Activated CD4-positive, alpha-beta T cell treated with anti-CD3 and anti-CD28 coated beads for 4 hours (primary cell): ENCODE data around the gene SLC20A1.
A peak's percentile ranks its signal among the peaks of the same experiment; 100 is the strongest.

Source experiments
- DNase-seq, 2 donors: peaks; one replicate each; pipeline ENCODE4 v3.0.0-alpha.2; 2020

The SLC20A1 gene

DNA sequence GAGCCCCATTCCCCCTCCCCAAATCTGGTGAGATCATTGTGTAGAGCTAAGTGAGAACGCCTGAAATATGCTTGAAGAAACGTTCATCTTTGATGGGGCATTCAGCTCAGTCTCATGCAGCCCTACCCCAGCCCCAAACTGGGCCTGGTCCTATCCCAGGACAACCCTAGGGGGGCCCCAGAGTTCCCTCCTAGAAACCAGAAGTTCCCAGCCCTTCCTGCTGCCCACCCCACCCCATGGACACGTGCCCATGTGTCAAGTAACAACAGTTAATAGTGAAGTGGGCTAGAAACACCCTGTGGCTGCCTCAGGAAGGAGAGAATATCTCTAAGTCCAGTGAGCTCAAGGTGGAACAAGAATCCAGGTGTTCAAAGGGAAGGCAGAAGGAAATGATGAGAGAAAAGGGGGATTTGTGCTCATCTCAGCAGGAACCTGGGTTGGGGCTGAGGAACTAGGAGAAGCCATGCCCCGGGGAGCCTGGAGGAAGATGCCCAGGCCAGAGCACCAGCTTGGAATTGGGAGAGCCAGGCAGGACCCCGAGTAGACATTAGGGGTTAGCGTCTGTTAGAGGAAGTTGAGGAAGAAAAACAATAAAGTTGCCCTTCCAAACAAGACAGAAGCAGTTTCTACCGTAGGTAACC lies 20.1 kb upstream of the SLC20A1 start:
- no peak for DNase-seq

DNA sequence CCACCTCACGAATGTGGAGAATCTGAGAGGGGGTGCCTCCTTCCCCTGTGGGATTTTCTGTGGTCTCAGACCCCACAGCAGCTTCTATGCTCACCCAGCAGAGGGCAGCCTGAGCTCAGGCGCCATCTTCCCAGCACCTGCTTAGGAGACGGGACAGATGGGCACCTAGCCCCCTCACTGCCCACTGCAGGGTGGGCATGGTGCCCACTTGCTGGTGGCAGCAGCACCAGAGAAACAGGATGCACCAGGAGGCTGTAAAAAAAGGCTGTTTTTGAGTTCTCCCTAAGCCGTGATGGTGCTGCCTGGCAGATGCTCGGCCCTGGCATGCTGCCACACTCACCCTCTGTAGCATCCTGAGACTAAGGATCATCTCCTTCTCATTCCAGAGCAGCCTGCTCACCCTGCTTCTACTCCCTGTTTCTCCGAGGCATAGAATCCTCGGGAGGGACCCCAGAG lies 19.1 kb upstream of the SLC20A1 start:
- DNase-seq: peak; percentile 62 to 65

DNA sequence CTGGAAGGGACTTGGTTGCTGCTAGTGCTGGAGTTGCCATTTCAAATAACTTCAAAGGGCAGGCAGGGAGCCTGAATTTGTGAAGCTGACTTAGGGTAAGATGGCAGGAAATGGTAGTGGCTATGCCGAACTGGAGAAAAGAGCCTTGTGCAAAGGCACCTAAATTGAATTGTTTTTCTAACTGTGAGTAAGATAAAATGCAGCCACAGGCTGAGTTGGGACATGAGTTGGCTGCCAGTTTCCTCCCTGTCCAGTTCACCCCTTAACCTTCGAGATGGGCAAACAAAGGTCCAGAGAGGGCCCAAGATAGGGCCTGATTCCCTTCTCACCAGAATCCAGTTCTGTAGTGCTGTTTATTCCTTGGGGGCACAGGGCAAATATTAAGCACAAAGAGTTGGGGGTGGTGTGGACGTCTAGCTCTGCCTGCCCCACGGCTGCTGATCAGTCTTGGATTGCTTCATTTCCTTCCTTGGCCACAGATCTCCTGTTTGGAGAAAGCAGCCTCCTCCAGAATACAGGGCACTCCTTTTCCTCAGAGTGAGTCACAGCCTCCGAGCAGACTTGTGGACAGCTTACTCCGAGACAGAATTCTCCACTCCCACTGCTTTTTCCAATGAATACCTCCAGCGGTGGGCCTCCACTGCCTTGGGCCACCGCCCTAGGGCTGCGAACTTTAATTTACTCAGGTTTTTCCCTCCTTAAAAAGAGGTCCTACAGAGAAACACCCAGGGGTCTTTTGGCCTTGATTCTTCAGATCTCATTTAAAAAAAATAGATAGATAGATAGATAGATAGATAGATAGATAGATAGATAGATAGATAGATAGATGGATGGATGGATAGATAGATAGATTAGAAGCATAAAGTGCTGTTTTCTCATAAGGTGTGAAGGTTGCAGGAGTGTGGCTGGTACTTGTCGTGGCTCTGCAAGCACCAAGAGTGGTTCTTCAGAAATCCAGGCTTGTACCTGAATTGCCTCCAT lies 18.4 kb upstream of the SLC20A1 start:
- DNase-seq: no peak

DNA sequence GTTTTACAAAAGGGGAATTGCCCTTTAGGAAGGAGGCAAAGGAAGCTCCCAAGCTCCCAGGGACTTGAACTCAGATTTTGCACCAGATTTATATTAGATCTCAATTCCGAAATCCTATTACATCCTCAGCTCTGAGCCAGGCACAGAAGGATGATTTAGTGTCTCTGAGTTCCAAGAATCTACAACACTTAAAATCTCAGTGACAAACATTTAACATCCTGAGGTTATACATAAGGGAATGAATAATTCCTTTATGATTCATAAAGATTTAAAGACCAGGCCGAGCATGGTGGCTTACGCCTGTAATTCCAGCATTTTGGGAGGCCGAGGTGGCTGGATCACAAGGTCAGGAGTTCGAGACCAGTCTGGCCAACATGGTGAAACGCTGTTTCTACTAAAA lies 16.5 kb upstream of the SLC20A1 start:
- no peak for DNase-seq

DNA sequence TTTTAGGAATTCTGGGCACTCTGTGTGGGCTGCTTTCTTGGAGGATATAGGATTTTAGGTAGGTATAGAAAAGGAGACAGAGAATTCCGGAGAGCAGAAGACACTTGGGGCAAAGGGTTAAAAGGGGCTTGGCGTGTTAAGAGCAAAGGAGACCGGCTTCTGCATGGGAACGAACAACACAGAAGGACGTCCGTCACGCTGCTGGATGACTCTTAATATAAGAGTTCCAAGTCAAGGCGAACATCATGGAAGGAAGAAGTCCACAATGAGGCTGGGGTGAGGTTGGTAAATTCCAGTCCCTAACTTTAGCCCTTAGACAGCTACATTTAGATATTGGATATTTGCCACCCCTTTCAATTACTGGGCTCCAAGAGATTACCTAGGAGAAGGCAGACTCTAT lies 15.9 kb upstream of the SLC20A1 start:
- no peak for DNase-seq

DNA sequence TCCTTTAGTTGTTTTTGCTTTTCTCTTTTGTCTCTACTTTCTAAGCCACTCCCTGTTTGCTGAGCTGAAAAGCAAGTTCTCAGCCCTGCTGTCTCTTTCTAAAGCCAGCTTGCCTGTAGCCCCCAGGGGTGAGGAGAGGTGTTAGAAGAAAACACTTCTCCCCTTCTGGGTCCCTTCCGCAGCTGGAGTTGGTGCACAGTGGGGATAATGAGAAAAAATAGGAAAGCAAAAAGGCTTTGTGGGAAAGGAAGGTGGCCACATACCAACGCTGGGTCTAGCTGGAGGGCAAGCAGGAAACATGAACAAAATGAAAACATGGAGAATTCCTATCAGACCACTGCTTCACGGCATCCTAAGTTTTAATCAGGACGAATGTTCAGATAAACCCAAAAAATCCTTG lies 15.5 kb upstream of the SLC20A1 start:
- no peak for DNase-seq

DNA sequence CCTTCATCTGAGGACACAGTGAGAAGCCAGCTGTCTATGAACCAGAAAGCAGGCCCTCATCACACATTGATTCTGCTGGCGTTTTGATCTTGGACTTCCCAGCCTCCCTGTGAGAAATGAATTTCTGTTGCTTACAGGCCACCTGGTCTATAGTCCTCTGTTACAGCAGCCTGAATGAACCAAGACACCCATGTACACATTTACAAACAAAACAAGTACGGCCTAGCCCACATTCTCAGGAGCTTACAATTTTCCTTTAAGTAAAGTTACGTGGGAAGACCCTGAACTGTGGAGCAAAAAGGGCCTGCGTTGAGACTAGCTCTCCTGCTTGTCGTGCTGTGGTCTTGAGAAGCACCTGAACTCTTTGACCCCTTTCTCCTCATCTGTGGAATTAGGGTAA lies 12.0 kb upstream of the SLC20A1 start:
- no peak for DNase-seq

DNA sequence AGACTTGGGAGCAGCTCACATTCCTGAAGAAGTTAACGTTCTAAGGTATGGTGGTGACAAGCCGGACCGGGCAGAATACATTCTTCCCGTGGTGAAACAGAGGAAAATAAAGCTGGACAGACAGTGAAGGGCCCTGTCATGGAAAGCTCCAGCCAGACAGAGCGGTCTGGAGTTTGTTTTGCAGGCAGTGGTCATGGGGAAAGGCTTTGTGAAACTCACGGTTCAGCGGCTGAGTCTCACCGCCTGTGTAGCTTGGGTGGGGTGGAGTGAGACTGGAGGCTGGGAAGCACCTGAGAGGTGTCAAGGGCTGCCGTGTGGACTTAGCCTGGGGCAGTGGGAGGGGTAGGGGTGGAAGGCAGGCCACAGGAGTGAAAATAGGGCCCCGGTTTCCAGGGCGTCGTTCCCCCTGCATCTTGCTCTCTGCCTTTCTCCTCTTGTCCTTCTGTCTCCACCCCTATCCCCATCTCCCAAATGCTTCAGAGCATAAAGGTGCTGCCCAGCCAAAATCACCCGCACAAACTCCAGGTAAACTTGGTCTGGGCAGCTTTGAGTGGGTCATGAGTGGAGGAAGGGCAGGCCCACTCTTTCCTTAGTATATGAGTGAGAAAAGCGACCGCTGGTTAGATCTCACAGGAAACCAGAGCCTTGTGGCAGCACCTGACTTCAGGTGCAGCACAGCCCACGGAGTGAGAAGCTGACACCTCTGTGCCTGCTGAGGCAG lies 11.4 kb upstream of the SLC20A1 start:
- peak in 1 of 2 donors; percentile 15 for DNase-seq

DNA sequence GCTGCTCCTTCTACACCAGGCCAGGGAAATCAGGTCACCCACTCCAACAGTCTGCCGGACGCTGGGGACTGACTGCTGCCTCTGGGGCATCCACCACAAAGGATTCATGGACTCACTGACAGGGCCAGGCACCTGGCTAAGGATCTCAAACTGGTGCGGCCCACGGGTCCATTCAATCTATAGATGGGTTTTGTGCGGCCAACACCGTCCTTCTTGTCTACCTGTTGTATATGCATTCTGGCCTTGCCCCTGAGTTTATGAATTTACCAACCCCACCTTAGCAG lies 10.9 kb upstream of the SLC20A1 start:
- no peak for DNase-seq

DNA sequence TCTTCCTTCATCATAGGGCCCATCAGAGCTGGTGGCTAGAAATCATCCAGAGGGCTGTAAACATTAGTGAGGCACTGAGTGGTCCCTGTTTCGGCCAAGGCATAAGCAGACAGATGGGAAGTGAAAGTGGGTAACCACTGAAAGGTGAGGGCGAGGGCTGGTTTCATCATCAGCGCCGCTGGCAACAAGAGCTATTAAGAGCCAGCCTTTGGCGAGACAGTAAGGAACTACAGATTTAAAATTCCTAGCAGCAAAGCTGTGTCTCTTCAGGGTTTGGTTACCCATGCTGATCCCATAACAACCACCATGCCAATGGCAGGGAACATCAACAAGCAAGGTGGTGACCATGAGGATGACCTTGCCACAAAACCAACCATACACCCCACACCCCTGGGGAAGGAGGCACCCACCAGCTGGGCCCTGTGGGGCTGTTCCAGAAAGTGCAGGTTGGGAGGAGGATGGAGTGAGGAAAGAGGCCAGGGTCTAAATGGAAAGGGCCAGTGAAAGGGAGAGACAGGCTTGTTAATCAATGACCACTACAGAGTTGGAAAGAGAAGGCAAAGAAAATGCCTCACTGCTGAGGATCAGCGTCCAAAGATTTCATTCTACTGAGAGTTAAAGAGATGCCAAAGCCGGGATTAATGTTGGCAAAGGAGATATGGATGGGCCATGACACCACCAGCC lies 9.0 kb upstream of the SLC20A1 start:
- no peak for DNase-seq

DNA sequence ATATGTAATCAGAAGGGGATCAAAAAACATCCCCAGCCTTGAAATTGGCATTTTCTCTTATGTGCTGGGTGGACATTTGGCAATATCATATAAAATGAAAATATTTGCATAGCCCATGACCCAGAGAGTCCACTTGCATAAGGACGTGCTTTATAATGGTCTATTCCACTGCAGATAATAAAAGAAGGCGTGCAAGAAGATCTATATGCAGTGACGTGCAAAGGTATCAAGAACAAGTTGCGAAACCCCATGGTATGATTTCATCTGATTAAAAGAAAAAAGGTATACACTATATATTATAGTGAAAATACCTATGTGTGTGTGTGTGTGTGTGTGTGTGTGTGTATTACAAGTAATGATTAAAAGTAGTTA lies 8.5 kb upstream of the SLC20A1 start:
- no peak for DNase-seq

DNA sequence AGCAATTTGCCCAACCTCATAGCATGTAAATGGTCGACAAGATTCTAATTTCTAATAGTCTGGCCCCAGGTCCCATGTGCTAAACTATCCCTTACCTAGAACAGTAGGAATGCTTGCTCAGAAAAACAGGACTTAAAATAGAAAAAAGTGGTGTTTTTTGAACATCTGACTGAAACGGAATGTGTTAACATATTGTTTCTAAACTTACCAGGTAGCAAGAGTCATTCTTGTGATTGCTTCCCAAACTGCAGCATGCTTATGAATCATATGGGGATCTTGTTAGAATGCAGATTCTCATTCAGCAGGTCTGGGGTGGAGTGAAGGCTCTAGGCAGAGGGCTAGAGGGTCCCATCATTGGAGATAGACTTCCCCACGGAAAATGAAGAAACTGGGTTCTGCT lies 5.8 kb upstream of the SLC20A1 start:
- DNase-seq: no peak

DNA sequence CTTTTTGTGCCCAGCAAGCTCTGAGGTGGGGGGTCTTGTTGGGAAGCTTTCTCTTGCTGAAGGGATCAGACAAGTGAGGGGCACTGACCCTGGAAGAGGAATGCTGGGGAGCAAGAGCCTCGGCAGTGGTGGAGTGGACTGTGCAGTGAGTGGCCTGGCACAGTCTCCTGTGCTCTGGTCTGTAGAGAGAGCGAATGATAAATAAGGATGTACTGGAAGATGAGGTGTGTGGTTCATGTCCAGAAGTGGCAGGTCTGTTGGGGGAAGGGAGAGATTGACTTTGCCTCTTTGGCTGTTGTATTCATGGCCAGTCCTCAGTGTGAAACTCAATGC lies 5.3 kb upstream of the SLC20A1 start:
- DNase-seq: no peak

DNA sequence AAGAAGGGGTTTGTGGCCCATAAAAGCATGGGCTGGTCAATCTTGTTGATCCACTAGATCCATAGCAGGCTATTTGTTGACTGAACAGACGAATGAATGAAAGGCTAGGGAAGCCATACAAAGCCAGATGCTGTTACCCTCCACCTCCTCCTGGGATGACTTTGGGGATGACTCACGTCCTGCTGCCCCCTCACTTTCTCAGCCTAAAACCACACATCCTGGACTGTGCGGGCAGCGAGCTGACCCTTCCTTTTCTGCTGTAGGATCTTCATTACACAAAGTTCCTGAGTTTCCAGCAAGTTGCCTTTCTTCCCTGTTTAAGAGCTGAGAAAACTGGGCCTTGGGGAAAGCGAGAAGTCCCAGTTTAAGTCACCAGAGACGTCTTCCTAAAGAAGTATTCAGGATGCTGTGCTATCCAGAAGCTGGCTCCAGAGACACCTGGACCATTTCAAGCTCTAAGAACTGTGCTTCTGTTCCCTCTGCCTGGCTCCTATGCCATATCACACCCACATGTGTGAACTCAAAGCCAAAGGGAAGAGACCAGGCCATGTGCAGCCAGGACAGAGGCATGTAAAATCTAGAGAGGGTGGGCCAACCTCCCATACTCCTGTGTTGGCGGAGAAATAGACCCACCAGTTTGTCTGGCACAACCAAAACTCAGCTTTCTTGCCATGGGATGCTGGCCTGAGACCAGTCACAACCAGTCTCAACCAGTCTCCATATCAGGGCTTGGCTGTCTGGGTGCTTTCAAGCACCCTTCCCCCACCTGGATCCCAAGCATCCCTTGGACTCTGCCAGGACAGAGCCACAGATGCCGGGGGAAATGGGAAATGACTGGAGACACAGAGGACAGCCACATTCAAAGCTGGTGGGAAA lies 4.7 kb upstream of the SLC20A1 start:
- no peak for DNase-seq

DNA sequence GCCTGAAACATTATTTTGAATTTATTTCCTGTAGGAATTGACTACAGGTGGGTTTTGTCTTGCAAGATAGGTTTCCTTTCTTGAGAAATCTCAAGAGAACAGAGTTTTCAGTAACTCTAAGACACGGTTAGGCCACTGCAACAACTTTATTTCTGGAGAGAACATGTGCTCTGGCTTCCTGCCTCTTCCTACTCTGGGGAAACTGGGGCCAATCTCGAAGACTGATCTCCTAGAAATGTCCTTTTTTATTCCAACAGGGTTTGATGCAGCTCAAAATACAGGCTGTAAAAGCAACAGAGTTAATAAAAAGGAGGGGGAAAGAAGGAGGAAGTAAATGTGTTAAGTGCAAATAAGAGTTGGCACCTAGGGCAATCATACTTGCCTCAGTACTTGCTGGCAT lies 4.0 kb upstream of the SLC20A1 start:
- no peak for DNase-seq

DNA sequence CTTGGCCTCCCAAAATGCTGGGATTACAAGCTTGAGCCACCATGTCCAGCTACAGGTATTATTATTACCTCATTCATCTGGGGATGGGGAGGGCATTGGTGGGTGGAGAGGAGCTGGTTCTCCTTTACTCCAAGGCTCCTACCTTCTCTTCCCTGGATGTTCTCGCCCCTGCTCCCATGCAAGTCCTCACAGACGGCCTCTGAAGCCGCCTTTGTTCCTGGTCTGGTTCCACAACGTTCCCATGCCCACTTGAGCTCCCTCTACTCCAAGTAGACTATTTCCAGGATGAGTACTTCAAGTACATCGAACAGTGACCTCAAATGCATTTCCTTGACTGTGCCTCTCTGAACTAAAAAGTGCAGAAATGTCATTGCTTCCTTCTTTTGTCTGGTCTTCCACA lies 3.2 kb upstream of the SLC20A1 start:
- no peak for DNase-seq

DNA sequence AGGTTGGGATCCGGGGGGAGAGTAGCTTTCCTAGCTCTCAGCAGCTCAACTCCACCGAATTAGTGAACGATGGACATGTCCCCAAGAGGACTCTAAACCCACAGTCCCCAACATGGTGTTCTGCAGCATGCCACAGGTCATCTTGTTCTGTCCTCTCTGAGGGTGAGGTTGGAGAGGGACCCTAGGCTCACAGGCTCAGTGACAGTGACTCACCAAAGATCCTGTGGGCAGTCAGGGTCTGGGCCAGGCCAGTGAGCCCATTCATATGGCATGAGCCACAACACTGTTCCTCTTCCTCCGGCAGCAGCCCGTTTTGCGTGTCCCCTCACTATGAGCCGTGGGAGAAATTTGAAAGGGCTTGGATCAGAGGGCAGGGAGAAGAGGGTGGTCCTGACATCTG lies 2.8 kb upstream of the SLC20A1 start:
- no peak for DNase-seq

DNA sequence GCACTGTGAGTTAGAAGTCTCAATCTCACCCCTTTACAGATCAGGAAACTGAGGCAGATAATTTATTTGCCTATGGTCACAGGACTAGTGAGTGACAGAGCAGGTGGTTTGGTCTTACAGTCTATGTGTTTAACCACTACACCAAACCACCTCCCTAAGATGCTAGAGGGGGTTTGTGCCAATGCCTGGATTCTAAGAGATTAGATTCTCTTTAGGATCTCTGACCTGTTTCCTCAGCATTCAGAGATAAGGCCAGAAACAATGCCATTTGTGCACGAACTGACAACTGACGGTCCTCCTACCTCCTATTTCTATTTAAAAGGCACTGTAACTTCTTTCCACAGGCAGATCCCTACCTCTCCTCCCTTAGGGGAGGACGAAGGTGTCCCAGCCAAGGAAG lies 2.3 kb upstream of the SLC20A1 start:
- DNase-seq: no peak

DNA sequence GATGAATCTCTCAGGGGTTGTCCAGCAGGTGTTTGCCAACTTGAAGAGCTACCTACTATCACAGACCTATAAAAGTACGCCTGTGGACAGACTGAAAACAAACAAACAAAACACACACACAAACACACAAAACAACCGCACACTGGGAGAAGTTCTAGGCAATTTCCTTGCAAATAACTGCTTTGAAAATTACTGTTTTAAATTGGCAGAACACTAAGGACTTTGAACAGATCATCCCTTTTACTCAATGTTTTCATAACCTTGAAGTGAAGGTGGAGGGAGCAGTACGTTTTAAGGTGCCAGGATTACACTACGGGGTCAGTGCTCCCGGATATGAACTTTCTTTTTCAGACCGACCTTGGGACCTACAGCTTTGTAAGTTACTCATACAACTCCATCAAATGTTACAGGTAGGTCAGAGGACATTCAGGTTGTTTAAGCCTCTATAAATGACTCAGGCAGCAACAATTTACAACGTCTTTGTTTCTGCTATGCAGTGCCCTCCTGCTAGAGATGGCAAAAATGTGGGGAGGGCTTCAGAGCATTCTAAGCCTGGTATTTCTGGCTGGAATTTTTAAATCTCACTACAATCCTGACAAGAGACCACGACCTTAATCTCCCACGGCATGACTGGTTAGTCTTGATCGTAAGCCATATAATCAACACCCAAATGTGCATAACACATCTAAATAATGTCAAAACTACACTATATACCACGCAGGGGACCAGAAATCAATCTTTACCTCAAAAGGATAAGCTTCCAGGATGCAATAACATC lies 1.4 kb upstream of the SLC20A1 start:
- DNase-seq: no peak

DNA sequence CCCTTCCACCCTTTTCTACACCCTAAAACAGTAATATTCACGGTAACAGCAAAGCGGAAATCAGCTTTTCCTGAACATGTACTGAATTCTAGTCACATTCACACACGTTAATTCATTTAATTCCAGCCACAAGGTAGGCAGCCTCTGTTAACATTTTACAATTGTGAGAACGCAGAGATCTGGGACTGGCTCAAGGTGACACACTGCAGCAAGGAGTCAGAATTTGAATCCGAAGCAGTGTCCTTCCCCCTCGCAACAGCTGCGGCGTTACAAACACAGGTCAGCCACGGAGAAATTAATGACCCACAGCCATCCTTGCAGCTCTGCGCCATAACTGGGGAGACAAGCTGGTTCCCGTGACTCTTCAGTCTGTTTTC lies 818 bp upstream of the SLC20A1 start:
- no peak for DNase-seq

DNA sequence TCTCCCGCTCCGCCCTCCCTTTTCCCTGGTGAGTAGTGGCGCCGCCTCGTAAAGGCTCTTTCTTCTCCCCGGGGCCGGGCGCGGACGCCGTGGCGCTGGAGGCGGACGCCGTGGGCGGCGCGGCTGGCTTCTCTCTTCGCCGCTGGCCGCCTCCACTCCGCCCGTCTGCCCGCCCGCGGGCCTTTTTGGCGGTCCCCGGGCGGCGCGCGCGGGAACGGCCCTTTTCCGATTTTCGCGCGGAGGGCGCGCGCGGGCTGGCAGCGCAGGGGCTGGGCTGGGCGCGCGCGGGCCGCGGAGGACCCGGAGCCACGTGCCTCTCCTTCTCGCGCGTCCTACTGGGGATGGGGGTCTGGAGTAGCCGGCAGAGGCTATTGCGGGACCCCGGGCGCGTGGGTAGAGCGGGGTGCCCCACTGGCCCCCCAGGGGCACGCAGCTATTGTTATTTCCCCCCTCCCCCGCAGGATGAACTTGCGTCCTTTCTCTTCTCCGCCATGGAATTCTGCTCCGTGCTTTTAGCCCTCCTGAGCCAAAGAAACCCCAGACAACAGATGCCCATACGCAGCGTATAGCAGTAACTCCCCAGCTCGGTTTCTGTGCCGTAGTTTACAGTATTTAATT lies 472 bp downstream of the SLC20A1 start:
- DNase-seq: peak in 1 of 2 donors; percentile 56
